Globus pallidus (tissue), 1 donor: ENCODE measurements around the gene SPR.

Source experiments
- DNase-seq: peaks from one replicate; pipeline ENCODE4 v3.0.0-alpha.2; 2015; ENCODE audit warnings: low spot score

Gene SPR

DNA sequence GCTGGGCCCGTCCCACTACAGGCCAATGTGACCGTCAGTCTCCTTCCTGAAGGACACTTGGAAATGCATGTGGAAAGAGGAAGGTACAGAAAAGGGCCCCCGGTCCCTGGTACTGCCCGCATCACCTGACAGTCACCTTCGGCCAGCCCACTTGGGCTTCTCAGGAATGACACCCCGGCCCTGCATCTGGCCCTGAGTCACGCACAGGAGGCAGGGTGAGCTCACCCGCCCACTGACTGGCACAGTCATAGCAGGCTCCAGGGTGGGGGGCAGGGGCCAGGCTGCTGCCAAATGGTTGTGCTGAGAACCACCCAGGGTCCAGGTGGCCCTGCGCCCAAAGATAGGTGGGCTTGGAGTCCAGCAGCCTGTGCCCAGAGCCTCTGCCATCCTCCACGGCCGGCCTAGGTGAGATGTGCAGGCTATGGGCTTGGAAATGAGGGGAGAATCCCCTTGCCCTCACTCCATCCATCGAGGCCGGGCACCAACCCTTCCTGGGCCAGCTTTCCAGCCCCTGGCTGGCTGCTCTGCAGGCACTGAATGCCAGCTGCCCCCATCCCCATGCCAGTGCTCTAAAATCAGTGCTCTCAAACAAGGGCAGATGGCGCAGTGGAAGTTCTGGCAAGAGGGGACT lies 44.2 kb downstream of the SPR start:
- no peak for DNase-seq

DNA sequence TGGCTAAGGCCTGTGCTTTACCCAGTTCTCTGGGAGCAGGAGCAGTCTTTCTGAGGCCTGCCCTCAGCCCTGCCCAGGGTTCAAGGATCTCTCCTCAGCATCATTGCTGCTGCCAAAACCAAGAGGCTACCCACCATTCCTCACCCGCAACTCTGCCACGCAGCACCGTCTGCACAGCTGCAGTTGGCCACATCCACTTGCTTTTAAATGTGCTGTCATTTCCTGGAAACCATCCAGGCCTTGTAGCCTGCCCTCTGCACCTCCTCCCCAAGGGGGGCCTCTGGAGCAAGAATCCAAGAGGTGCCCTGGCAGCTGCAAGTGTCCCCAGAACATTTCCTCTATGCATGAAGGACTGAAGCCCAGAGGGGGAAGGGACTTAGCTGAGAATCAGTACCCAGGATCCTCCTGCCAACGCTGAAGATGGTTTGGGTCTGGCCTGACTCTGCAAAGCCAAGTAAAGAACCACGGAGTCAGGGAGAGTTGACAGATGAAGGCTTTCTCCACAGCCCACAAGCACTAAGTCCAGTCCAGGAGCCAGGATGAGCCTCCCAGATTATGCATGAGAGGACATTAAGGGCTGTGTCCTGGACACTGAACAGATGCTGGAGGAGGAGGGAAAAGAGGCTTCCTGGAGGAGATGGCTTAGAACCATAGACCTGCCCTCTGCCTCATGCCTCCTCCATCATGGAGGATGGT lies 45.0 kb downstream of the SPR start:
- no peak for DNase-seq

DNA sequence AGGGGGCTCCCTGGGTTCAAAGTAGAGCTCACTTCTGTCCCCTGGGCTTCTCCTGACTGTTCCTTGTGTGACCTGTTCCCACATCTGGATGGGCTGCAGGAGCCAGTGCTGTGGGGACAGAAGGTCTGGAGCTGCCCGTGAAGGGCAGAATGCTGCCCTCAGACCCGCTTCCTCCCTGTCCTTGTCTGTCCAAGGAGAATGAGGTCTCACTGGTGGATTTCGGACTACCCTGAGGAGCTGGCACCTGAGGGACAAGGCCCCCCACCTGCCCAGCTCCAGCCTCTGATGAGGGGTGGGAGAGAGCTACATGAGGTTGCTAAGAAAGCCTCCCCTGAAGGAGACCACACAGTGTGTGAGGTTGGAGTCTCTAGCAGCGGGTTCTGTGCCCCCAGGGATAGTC lies 45.6 kb downstream of the SPR start:
- DNase-seq: no peak

DNA sequence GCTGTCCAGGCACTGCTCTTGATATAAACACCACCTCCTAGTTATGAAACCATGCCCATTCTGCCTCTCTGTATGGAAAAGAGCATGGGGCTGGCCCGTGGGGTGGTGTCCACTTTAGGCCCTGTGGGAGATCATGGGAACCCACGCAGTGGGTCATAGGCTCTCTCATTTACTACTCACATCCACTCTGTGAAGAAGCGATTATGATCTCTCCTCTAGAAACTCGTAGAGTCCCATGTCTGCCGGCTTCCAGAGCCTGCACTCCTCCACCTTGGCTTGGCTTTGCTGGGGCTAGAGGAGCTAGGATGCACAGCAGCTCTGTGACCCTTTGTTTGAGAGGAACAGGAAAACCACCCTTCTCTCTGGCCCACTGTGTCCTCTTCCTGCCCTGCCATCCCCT lies 46.0 kb downstream of the SPR start:
- DNase-seq: no peak

DNA sequence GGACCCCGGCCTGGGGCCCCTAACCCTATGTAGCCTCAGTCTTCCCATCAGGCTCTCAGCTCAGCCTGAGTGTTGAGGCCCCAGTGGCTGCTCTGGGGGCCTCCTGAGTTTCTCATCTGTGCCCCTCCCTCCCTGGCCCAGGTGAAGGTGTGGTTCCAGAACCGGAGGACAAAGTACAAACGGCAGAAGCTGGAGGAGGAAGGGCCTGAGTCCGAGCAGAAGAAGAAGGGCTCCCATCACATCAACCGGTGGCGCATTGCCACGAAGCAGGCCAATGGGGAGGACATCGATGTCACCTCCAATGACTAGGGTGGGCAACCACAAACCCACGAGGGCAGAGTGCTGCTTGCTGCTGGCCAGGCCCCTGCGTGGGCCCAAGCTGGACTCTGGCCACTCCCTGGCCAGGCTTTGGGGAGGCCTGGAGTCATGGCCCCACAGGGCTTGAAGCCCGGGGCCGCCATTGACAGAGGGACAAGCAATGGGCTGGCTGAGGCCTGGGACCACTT lies 46.5 kb downstream of the SPR start:
- DNase-seq: no peak

DNA sequence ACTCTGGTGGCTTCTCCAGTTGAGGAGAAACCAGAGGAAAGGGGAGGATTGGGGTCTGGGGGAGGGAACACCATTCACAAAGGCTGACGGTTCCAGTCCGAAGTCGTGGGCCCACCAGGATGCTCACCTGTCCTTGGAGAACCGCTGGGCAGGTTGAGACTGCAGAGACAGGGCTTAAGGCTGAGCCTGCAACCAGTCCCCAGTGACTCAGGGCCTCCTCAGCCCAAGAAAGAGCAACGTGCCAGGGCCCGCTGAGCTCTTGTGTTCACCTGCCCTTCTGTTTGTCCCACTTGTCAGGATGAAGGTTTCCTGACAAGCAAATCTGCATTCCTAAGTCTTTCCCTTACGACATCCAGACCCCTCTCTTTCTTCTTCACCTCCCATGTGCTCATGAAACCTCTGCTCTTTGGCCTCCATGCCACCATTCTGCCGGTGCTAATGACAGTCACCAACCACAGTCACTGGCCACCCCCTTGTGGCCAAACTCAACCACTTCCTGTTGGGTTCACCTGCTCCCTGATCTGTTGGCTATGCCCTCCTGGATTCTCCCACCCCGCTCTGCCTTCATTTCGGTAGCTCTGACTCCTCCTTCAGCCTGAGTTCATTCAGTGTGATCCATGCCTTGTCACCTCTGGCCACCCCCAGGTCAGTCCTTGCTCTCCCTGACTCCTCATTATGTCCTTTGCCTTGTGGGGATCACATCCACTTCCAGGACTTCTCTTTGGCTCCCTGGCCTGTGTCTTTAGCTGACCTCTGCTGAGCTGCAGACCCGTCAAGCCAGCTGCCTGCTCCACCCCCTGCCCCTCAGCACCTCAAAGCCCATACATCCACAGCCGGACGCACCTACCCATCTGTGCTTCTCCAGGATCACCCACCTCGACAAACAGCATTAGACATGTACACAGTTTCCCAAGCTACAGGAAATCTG lies 47.7 kb downstream of the SPR start:
- DNase-seq: no peak

DNA sequence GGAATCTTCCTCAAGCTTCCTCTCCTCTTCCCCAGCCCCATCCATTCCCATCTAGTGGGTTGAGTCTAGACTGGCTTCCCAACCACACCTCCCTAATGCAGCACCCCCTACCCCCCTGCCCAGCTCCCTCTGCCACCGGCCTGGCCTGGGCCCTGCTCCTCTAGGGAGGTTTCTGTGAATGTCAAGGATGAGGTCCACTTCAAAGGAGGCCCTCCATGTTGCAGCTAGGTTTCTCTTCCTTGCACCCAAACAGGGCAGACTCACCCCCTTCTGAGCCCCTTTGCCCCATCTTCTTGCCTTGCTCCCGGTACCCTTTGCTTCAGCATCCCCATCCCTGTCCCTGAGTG lies 48.4 kb downstream of the SPR start:
- no peak for DNase-seq

DNA sequence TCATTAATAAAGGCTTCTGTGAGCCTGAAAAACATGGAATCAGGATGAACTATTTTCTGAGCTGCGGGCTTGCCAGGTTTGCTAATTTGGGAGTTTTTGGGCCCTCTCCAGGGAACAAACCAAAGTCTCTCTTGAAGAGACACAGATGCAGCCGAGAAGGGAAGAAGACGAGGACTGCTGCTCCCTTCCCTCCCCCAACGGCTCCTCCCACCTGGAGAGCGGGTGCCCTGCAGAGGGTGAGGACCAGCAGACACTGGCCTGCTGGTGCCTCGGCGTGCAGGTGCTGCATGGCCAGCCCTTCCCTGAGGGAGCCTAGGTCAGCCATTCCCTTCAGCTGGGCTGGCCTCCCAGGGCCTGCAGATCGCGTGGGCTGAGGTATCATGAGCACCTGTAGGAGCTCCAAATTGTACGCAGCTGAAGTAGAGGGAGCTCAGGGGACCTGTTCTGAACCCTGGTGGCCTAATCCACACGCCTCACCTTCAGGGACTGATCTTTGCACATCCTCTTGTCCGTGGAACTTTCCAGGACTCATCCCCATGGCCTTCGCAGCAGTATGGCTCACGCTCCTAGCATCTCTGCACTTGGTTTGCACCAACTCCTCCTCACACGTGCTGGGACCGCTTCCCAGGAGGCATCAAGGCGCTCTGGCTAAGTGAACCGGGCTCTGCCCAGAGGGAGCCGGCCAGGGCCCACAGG lies 49.6 kb downstream of the SPR start:
- no peak for DNase-seq

DNA sequence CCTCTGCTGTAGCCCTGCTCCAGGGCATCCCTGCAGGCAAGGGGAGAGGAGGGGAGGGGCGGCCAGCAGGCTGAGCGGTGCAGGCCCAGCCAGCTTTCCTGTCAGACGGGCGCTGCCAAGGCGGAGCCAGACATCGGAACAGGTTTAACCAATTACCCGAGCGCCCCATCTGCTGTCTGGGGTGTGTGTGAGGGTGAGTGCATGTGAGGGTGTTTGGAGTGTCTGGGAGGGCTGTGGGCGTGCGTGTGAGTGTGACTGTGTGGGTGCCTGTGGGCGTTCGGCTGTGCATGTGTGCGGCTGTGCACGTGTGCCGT lies 50.1 kb downstream of the SPR start:
- no peak for DNase-seq

DNA sequence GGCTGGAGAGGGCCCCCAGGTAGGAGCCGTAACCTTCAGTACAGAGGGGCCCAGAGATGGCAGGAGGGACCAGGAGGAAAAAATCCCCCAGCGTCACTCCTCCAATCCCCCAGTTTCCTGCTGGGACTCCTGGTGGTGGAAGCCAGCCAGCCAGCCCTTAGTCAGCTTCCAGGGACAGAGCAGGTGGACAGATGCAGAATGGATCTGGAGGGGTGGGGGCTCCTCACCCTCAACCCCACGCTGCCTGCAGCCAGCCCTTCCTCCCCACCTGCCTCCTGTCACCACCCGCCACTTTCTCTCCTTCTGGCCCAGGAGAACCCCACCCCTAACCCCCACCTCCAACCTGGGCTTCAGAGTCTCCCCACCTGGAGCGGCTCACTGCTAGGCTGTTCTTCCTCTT lies 51.2 kb downstream of the SPR start:
- no peak for DNase-seq

DNA sequence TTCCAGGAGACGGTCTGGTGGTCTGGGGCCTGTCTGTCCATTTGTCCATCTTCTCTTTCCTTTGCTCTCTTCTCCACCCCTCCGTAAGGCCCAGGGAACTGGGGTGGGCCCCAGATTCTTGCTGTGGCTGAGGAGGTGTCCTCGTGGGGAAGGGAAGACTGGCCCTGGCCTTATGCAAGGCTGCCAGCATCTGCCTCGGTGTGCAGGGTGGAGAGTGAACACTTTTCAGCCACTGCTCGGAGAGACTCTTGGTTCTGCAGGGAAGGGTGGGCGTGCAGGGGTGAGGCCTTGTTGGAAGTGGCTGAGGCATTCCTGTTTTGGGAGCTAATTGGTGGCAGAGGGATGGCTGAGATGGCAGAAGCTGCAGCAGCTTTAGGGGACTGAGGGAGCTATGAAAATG lies 53.2 kb downstream of the SPR start:
- DNase-seq: no peak

DNA sequence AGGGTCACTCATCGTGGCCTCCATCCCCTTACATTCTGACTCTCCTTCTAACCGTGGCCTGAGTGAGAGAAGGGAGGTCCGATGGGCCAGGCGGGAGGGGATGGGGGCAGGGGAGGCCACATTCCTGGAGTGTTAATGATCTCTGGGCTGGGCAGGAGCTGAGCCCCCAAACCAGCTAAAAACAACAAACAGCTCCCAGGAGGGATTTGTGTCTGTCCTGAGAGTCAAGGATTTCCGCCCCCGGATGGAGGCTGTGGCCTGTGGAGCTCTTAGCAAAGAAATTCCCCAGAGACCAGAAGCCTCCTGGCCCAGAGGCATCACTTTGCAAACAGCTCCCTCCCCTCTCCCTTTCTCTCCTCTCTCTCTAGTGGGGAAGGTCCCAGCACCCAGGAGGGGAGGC lies 53.6 kb downstream of the SPR start:
- DNase-seq: no peak
